Thymus (tissue), 11 donors: Measurements from ENCODE around the gene SECTM1. TPM values are rescaled to one million over a fixed set of nuclear protein-coding genes. Genes with fewer than 3 reads are reported as not detected.
"Not testable (repeated sequence)": the region's sequence is repeated elsewhere in the genome, so short reads cannot be mapped to it uniquely, and the experiment has no call there.

Source experiments
- DNase-seq, 9 donors: peaks; one replicate each; pipeline ENCODE4 v3.0.0-alpha.2; 2013; ENCODE audit warnings: low spot score in 9 of 9, low read depth in 6 of 9, missing footprints in 1 of 9
- H3K27ac ChIP-seq, 2 donors: one replicate each; pipeline ENCODE4 v1.5.1; 2013; ENCODE audit warnings: control low read depth in 1 of 2, low read depth in 1 of 2, low read length in 1 of 2, mild to moderate bottlenecking in 1 of 2, moderate library complexity in 1 of 2
- H3K27me3 ChIP-seq, 2 donors: one replicate each; pipeline ENCODE4 v1.5.1; 2013; ENCODE audit warnings: low read length in 1 of 2; ENCODE audit not compliant: control insufficient read depth in 2 of 2, insufficient read depth in 1 of 2
- H3K36me3 ChIP-seq, 2 donors: one replicate each; pipeline ENCODE4 v1.5.1; 2013; ENCODE audit warnings: low read length in 1 of 2, mild to moderate bottlenecking in 1 of 2, moderate library complexity in 1 of 2; ENCODE audit not compliant: control insufficient read depth in 2 of 2, insufficient read depth in 2 of 2
- H3K4me1 ChIP-seq, 2 donors: one replicate each; pipeline ENCODE4 v1.5.1; 2013; ENCODE audit warnings: low read length in 2 of 2; ENCODE audit not compliant: control insufficient read depth in 2 of 2, insufficient read depth in 2 of 2
- H3K4me3 ChIP-seq, 2 donors: one replicate each; pipeline ENCODE4 v1.5.1; 2013; ENCODE audit warnings: low read length in 2 of 2, control low read depth in 1 of 2, mild to moderate bottlenecking in 1 of 2
- H3K9me3 ChIP-seq, 2 donors: one replicate each; pipeline ENCODE4 v1.5.1; 2013; ENCODE audit warnings: low read length in 1 of 2, mild to moderate bottlenecking in 1 of 2; ENCODE audit not compliant: control insufficient read depth in 2 of 2, insufficient read depth in 1 of 2
- WGBS: extraction: QIAGEN DNeasy Blood & Tissue Kit; methylation state at CpG from one replicate; pipeline ENCODE4 v1.1.7; 2013; 5-methylcytosine and 5-hydroxymethylcytosine counted together
- polyA plus RNA-seq: library from polyadenylated mRNA; stranded (reverse); fragments of 200-250 nt; gene quantifications from one replicate; pipeline ENCODE4 v1.2.3, GENCODE V29; 2013
- total RNA-seq: library from RNA; stranded (reverse); fragments of 120-200 nt; gene quantifications from one replicate; pipeline ENCODE4 v1.2.4, GENCODE V29; 2013
- donor health status: healthy.

The SECTM1 gene
- total and polyA plus RNA-seq, 2 donors = 7.5 to 11.7 TPM

- Histone ChIP-seq H3K4me1 (peaks cover 0 to 42% of the 10 kb centered on the region in 2 donors), H3K36me3 (no peaks in the 10 kb centered on the region), H3K4me3 (no peak overlapping the region), H3K27ac (no peak overlapping the region), H3K9me3 (peaks cover 0 to 5% of the 10 kb centered on the region in 2 donors), H3K27me3 (peaks cover 2 to 25% of the 10 kb centered on the region in 2 donors)
- DNase-seq = no peak
- 61% methylated on average over 21 of the region's 21 CpGs for WGBS
These were observed 17.7 kb upstream of the SECTM1 start for GRCh38 chr17:82351254-82351712.

GRCh38 chr17:82350182-82351030 lies 16.8 kb upstream of the SECTM1 start:
- peaks cover 0 to 40% of the 10 kb centered on the region in 2 donors for H3K4me1 ChIP-seq
- DNase-seq = peak in 1 of 9 donors; percentile 59
- H3K27ac ChIP-seq = no peak overlapping the region
- H3K9me3 ChIP-seq = peaks cover 0 to 5% of the 10 kb centered on the region in 2 donors
- peaks cover 2 to 26% of the 10 kb centered on the region in 2 donors for H3K27me3 ChIP-seq
- no peaks in the 10 kb centered on the region for H3K36me3 ChIP-seq
- WGBS = 80% methylated on average over 28 of the region's 28 CpGs
- H3K4me3 ChIP-seq = no peak overlapping the region

GRCh38 chr17:82349287-82349701 lies 15.7 kb upstream of the SECTM1 start:
- H3K27ac ChIP-seq = no peak overlapping the region

GRCh38 chr17:82348866-82349265 lies 15.3 kb upstream of the SECTM1 start:
- no peak overlapping the region for H3K27ac ChIP-seq
- peaks cover 2 to 5% of the 10 kb centered on the region in 2 donors for H3K9me3 ChIP-seq
- no peak overlapping the region for H3K4me3 ChIP-seq
- no peaks in the 10 kb centered on the region for H3K36me3 ChIP-seq
- peaks cover 2 to 25% of the 10 kb centered on the region in 2 donors for H3K27me3 ChIP-seq
- DNase-seq = no peak
- 91% methylated on average over 11 of the region's 11 CpGs for WGBS
- H3K4me1 ChIP-seq = peaks cover 0 to 44% of the 10 kb centered on the region in 2 donors

More at GRCh38 chr17:82349287-82349701, 15.7 kb upstream of the SECTM1 start:
- Histone ChIP-seq H3K4me1 (peaks cover 0 to 44% of the 10 kb centered on the region in 2 donors), H3K36me3 (no peaks in the 10 kb centered on the region), H3K9me3 (peaks cover 2 to 5% of the 10 kb centered on the region in 2 donors), H3K4me3 (no peak overlapping the region), H3K27me3 (peaks cover 2 to 25% of the 10 kb centered on the region in 2 donors)
- DNase-seq = no peak
- WGBS = 94% methylated on average over 11 of the region's 11 CpGs

GRCh38 chr17:82348434-82348833 lies 14.9 kb upstream of the SECTM1 start:
- Histone ChIP-seq H3K27me3 (peaks cover 0 to 25% of the 10 kb centered on the region in 2 donors), H3K27ac (no peak overlapping the region), H3K36me3 (no peaks in the 10 kb centered on the region), H3K4me3 (no peak overlapping the region), H3K9me3 (peaks cover 2 to 5% of the 10 kb centered on the region in 2 donors), H3K4me1 (peaks cover 0 to 39% of the 10 kb centered on the region in 2 donors)
- 94% methylated on average over 9 of the region's 9 CpGs for WGBS
- no peak for DNase-seq

- H3K27me3 ChIP-seq = peaks cover 0 to 25% of the 10 kb centered on the region in 2 donors
- not testable (repeated sequence) for H3K9me3 ChIP-seq, H3K27ac ChIP-seq, H3K4me3 ChIP-seq, H3K36me3 ChIP-seq, DNase-seq
- WGBS = 95% methylated on average over 11 of the region's 11 CpGs
- peaks cover 0 to 37% of the 10 kb centered on the region in 2 donors for H3K4me1 ChIP-seq
These were observed 14.4 kb upstream of the SECTM1 start for GRCh38 chr17:82347994-82348393.

GRCh38 chr17:82346342-82347300 lies 13.1 kb upstream of the SECTM1 start:
- no peaks in the 10 kb centered on the region for H3K36me3 ChIP-seq
- 41% methylated on average over 28 of the region's 28 CpGs for WGBS
- H3K4me3 ChIP-seq = no peak overlapping the region
- H3K4me1 ChIP-seq = peaks cover 0 to 32% of the 10 kb centered on the region in 2 donors
- peak in 1 of 9 donors; percentile 46 for DNase-seq
- no peak overlapping the region for H3K27ac ChIP-seq
- H3K9me3 ChIP-seq = peaks cover 2 to 13% of the 10 kb centered on the region in 2 donors
- H3K27me3 ChIP-seq = peaks cover 0 to 24% of the 10 kb centered on the region in 2 donors

- no peak overlapping the region for H3K27ac ChIP-seq
- no peaks in the 10 kb centered on the region for H3K36me3 ChIP-seq
- peaks cover 0 to 20% of the 10 kb centered on the region in 2 donors for H3K4me1 ChIP-seq
- WGBS = 92% methylated on average over 42 of the region's 42 CpGs
- no peak overlapping the region for H3K4me3 ChIP-seq
- peaks cover 0 to 16% of the 10 kb centered on the region in 2 donors for H3K27me3 ChIP-seq
- H3K9me3 ChIP-seq = peaks cover 2 to 16% of the 10 kb centered on the region in 2 donors
- no peak for DNase-seq
These were observed 11.8 kb upstream of the SECTM1 start for GRCh38 chr17:82345151-82345976.
